ELR (cell line): Measurements from ENCODE around the gene DDA1.

Source experiments
- DNase-seq: peaks from one replicate; pipeline ENCODE4 v3.0.0-alpha.2; 2015; ENCODE audit warnings: low read depth

The DDA1 gene

DNA sequence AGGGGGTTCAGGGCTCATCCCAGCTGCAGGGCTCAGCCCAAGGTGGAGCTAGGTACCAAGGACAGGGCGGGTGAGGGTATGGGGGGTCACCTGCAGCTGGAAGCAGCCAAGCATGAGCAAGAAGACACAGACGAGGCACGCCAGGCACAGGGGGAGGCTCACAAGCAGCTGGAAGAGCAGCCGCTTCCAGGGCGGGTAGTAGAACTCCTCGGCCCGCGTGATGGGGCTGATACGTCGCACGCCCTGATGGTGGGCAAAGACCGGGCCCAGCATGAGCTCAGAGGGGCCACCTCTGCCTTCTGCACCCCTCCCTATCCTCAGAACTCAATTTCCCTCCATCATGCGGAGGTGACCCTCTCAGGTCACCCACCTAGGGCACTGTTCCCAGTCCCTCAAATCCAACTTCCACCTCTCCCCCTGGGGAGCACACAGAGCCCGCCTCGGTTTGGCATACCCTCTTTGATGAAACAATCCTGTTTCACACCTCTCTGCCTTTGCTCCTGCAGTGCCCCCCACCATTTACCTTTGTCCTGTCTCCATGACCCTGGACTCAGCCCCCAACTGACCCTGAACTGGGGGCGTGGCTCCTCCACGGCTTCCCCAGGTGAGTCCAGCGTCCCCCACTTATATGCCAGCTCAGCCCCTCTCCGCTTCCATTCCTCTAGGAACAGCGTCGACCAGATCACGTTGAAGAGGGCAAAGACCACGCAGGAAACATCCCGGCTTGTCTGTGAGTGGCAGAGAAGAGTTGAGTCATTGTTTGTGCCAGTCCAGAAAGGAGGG, 21.1 kb downstream of the DDA1 start:
- DNase-seq: no peak

DNA sequence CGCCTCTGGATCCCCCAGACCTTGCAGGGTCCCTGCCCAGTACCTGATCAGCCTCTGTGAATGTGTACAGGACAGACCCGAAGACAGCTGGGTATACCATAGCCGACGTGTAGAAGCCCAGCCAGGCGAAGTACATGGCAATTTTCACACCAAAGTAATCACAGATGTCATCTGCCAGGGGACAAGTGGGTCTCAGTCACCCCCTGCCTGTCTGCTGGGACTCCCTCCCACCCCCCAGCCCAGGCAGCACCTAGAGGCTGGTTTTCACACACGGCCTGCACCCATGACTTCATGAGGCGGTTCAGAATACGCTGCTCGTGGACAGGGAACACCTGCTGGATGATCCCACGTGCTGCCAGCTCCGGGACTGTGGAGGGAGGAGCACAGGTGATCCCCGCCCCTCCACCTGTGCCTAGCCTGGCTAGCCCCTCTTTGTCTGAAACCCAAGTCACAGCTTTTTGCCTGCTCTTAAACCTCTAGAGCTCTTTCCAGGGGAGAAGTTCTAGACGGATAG, 21.7 kb downstream of the DDA1 start:
- DNase-seq: no peak

GRCh38 chr19:17332360-17332676, 23.0 kb downstream of the DDA1 start:
- no peak for DNase-seq

DNA sequence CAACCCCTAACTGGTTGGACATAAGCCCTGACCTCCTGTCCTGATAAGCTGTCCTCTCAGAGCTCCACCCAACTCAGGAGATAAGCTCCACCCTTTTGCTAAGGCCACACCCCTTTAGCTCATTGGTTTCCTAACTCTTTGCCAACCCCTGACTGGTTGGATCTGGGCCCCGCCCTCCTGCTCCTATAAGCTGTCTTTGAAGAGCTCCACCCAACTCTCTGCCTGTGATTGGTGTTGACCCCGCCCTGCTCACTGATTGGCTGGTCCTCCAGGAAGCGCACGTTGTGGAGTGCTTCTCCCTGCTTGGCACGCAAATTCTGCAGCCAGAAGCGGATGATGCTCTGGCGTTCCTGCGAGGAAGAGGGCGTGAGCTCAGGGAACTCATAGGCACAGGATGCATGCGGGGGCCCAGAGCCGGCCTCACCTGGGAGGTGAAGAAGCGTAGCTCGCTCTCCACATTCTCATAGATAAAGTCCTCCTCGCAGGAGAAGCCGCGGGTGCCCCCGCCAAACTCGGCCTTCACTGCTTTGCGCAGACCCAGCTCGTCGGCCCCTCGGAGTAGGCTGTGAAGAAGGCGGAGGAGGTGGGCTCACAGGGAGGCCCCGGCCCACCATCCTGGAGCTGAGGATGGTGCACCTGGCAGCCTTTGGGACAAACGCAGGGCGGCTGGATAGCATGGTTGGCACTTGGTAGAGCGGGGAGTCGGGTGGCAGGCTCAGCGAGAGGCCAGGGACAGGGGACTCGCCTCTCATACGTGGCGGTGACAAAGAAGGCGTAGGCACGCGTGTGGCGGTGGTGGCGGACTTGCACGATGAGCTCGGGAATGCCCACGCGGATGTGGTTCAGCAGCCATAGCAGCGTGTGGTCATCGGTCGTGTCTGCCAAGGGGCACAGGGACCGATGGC, 23.6 kb downstream of the DDA1 start:
- peak; percentile 65 for DNase-seq

DNA sequence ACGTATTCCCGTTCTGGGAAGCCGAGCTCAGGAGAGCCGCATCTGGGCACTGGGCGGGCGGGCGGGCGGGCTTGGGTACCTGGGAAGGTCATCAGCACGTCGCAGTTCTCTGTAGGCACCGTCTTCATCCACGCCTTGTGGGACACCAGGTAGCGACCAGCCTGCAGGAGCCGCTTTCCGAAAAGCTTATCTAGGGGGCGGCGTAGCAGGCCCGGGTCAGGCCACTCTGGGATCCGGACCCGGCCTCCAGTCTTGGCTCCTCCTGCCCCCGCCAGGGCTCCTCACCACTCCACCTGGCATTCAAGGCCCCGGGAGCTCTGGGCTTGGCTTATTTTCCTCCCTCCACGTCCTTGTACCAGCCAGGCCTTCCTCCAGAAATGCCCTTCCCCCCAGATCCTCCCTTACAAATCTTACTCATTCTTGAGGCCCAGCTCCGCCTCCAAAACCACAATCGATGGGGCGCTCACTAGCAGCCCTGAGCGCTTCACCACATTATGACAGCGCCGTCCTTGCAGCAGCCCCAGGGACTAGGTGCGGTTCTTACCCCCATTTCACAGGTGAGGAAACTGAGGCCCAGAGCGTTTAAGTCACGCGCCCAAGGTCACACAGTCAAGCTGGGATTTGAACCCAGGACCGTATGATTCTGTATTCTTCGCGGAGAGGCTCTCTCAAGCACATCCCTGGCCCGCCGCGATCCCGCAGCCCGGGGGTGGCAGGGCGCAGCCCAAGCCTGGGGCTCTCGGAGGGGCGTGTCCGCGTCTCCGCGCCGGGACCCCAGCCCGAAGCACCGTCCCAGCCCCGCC, 24.4 kb downstream of the DDA1 start:
- DNase-seq: peak; percentile 92

DNA sequence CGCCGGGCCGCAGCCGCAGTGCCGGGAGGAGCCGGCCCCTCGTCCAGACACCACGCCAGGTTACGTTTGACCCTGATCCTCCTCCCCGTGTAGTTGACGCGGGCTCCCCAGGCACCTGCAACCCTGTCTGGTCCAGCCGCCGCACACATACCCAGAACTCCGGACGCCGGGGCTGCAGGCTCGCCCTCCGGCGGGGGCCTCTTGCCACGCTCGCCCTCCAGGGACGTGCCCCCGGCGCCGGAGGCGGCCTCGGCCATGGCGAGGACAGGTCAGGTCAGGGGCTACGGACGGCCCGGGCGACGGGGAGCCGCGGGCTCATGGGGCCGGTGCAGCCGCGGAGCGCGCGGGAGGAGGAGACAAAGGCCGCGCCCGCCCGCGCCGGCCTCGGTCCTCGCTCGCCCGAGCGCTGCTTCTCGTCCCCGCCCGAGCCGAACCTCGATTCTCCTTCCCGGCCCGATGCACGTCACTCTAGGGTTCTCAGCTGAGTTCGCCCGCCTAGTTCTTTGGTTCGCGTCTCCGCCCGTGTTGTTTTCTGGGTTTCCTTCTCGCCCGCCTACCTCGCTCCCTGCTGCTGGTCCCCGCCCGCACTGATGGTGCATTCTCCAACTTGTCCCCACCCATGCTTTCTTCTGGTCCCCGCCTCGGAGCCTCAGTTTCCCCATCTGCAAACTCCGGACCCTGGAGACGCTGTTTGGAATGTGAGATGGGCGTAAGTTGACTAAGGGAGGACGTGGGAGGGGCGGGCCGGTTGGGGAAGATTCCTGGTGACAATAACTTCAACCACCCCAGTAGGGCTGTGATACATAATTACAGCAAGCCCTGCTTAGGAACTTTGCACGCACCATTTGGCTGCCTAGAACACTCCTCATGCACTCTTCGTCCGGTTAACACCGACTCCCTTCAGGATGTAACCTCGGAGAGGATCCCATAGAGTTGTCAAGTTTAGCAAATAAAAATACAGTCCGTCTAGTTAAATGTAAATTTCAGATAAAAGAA, 25.3 kb downstream of the DDA1 start, which contains the start of gene ANO8:
Gene ANO8 (minus strand): TSS at position 442 of the 996 bp plus-strand sequence. CDS start 185 bp downstream, at position 257.
- peak; percentile 99 for DNase-seq

- no peak for DNase-seq
Measured at GRCh38 chr19:17335575-17335974, 26.2 kb downstream of the DDA1 start.

- peak; percentile 100 for DNase-seq
Measured at GRCh38 chr19:17336872-17337674, 27.7 kb downstream of the DDA1 start, which contains the start of gene GTPBP3. Gene GTPBP3 (plus strand): TSS chr19:17337553. CDS start chr19:17337612, 59 bp downstream.

DNA sequence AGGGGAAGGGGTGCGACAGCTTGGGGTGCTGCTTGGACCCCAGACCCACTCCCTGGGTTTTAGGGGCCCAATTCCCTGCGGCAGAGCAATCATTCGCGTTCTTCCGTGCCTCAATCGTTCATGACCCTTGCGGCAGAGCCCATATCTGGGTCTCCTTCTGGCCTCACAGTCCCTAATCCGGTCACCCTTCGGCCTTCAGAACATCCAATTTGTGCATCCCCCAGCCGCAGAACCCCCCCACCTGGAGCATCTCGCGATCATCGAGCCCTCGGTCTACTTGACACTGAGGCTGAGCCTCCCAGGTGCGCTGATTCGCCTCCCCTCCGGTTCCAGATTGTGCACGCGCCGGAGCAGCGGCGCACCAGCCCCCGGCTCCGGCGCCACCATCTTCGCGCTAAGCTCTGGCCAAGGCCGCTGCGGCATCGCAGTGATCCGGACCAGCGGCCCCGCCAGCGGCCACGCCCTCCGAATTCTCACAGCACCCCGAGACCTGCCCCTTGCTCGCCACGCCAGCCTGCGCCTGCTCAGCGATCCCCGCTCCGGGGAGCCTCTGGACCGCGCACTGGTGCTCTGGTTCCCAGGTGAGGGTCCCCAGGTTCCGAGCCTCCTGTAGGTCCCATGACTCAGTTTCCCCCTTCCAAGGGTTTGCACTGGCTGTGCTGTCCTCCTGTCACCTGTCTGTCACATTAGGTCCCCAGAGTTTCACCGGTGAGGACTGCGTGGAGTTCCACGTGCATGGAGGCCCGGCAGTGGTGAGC, 28.5 kb downstream of the DDA1 start:
- peak; percentile 61 for DNase-seq

DNA sequence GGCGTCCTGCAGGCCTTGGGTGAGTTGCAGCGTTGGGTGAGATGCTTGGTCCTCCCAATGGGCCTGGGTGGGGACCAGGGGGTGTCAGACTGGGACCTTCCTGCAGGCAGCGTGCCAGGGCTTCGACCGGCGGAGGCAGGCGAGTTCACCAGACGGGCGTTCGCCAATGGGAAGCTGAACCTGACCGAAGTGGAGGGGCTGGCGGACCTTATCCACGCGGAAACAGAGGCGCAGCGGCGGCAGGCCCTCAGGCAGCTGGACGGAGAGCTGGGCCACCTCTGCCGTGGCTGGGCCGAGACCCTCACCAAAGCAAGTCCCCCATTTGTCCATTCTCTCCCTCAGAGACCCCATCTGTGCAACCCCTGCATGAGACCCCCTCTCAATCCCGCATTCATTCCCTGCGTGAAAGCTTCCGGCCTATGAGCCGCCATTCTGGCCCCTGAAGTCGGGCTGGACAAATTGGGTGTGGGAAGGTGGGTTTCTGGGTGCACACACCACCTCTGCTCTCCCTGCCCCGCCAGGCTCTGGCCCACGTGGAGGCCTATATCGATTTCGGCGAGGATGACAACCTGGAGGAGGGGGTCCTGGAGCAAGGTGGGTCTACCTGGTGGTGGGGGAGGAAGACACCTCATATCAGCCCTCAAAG, 29.2 kb downstream of the DDA1 start:
- no peak for DNase-seq

- DNase-seq: no peak
Measured at GRCh38 chr19:17339088-17339741, 29.9 kb downstream of the DDA1 start.

DNA sequence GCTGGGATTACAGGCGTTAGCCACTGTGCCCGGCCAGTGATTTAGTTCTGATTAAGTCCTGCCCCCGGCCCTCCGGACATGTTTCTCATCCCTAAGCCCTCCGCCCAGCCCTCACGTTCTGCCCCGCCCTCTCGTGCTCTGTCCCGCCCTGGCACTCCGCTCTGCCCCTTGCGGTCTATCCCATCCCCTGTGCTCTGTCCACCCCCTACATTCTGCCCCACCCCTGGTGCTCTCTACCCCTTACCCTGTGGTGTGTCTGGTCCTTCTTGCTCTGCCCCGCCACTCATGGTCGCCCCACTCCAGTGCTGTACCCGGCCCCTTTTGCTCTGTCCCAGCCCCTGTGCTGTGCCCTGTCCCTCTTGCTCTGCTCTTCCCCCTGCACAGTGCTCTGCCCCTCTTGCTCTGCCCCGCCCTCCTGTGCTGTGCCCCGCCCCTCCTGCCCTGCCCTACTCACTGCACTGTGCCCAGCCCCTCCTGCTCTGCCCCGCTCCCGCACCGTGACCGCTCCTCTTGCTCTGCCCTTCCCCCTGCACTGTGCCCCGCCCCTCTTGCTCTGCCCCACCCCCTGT, 31.0 kb downstream of the DDA1 start:
- no peak for DNase-seq

GRCh38 chr19:17340871-17341357, 31.6 kb downstream of the DDA1 start:
- no peak for DNase-seq

DNA sequence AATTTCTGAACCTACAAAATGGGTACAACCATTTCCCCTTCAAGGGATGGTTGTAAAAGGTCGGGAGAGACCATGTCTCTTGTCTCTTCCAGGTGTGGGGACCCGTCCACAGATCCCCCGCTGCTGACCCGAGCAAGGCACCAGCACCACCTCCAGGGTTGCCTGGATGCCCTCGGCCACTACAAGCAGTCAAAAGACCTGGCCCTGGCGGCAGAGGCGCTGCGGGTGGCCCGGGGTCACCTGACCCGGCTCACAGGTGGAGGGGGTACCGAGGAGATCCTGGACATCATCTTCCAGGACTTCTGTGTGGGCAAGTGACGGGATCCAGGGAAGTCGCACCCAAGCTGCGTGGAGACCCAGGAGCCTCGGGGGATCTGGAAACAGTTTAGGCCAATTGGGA, 32.0 kb downstream of the DDA1 start:
- no peak for DNase-seq

DNA sequence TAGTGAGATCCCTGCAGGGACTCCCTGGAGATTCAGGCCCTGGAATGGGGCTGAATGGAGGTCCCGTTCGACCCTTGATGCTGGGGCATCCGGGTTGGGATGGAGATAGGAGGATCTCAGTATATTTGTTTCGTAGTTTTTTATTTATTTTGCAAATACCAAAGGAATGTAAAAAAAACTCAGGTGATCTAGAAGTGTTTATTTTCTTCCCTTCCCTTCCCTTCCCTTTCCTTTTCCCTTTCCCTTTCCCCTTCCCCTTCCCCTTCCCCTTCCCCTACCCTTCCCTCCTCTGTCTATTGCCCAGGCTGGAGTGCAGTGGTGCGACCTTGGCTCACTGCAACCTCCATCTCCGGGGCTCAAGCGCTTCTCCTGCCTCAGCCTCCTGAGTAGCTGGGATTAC, 32.5 kb downstream of the DDA1 start:
- no peak for DNase-seq

GRCh38 chr19:17346109-17346671, 36.8 kb downstream of the DDA1 start:
- DNase-seq: peak; percentile 74

DNA sequence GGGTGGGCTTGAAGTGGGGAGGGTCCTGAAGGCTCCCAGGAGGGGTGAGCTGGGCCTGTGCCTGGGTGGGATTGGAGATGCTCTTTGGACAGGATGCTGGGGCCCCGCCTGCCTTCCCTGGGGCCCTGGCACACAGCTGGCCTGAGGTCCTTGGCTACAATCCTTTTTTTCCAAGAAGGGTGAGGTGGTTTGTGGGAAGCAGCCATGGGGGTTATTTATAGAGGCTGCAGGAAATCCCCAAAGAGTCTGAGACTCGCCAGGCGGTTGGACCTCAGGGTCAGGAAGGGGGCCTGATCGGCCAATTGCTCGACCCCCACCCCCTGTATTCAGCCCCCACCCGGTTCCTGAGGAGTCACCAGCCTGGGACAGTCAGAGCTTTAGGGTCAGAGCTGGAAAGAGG, 38.0 kb downstream of the DDA1 start:
- no peak for DNase-seq
